ENCODE data around the gene MSH3. TPM values are rescaled to one million over a fixed set of nuclear protein-coding genes. Genes with fewer than 3 reads are reported as not detected.

Gene MSH3
- total RNA-seq, 1 donor from 2014 or later = 15.4 TPM

- H3K27ac ChIP-seq (ENCODE audit: low read depth, low read length) = no peak overlapping the region
- H3K79me2 ChIP-seq (ENCODE audit: insufficient read depth, low read length) = no peaks in the 10 kb centered on the region
- H3K27me3 Mint-ChIP-seq (ENCODE audit: low read depth, unreplicated experiment) = no peaks in the 10 kb centered on the region
- H3K36me3 ChIP-seq (ENCODE audit: insufficient read depth, low read length) = no peaks in the 10 kb centered on the region
- peaks cover 4% of the 10 kb centered on the region for H3K4me1 ChIP-seq (ENCODE audit: insufficient read depth, low read length)
- H3K4me3 ChIP-seq (ENCODE audit: insufficient read depth, low read depth, low read length) = no peak overlapping the region
- H3K36me3 Mint-ChIP-seq (ENCODE audit: low read depth, unreplicated experiment) = peaks cover 4% of the 10 kb centered on the region
- no peaks in the 10 kb centered on the region for H3K9me3 Mint-ChIP-seq (ENCODE audit: unreplicated experiment)
- TF ChIP-seq CTCF (IDR thresholded peaks at IDR 0.05; ENCODE audit: insufficient read depth, low read depth, low read length) = no peak
- no peak for TF ChIP-seq EZH2 (IDR thresholded peaks at IDR 0.05; ENCODE audit: insufficient read depth, low read length)
- peaks cover 10% of the 10 kb centered on the region for H3K4me1 Mint-ChIP-seq (ENCODE audit: low read depth, unreplicated experiment)
- no peak for DNase-seq (ENCODE audit: low read depth)
- H3K9me3 ChIP-seq (ENCODE audit: insufficient read depth, low read depth, low read length) = no peaks in the 10 kb centered on the region
- H4K20me1 ChIP-seq (ENCODE audit: insufficient read depth, low read length) = no peaks in the 10 kb centered on the region
- H3K4me3 Mint-ChIP-seq (ENCODE audit: unreplicated experiment) = no peak overlapping the region
- H3K9ac ChIP-seq (ENCODE audit: low read length) = no peak overlapping the region
- no peak overlapping the region for H3K27ac Mint-ChIP-seq (ENCODE audit: unreplicated experiment)
- H3K4me2 ChIP-seq (ENCODE audit: low read length) = no peak overlapping the region
- no peaks in the 10 kb centered on the region for H3K27me3 ChIP-seq (ENCODE audit: insufficient read depth, low read length)
- H2AFZ ChIP-seq (ENCODE audit: low read depth, low read length) = no peak overlapping the region
- FAIRE-seq = no peak
Observed at GRCh38 chr5:80915716-80916115, 261.3 kb downstream of the MSH3 start.

GRCh38 chr5:80916676-80917075 lies 262.2 kb downstream of the MSH3 start:
- TF ChIP-seq CTCF (IDR thresholded peaks at IDR 0.05; ENCODE audit: insufficient read depth, low read depth, low read length) = no peak
- Mint-ChIP-seq H3K27ac (ENCODE audit: unreplicated experiment) (no peak overlapping the region), H3K4me3 (ENCODE audit: unreplicated experiment) (no peak overlapping the region)

DNA sequence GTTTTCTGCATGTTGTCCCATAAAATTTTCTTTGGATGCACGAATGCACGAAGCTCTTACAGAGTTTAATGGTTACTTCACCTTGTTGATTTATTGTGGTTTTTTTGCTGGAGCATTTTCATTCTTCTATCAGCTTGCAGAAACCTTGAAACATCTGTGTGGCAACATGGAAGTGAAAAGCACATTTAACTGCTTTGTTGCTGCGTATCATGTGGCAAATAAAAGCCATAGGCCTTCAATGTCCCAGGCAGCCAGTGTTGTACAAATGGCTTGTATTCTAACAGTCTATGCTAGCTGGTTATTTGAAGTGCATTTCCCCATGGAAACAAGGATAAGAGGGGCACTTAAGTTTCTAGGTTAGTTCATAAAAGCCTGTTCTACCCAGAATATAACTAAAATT lies 263.2 kb downstream of the MSH3 start:
- DNase-seq (ENCODE audit: low read depth) (no peak), FAIRE-seq (no peak)
- no peak overlapping the region for H3K27ac Mint-ChIP-seq (ENCODE audit: unreplicated experiment)
- no peak overlapping the region for H3K9ac ChIP-seq (ENCODE audit: low read length)
- no peak overlapping the region for H2AFZ ChIP-seq (ENCODE audit: low read depth, low read length)
- TF ChIP-seq EZH2 (IDR thresholded peaks at IDR 0.05; ENCODE audit: insufficient read depth, low read length) (no peak), CTCF (IDR thresholded peaks at IDR 0.05; ENCODE audit: insufficient read depth, low read depth, low read length) (no peak)
- no peak overlapping the region for H3K4me2 ChIP-seq (ENCODE audit: low read length)
- H3K27me3 ChIP-seq (ENCODE audit: insufficient read depth, low read length) = no peaks in the 10 kb centered on the region
- no peaks in the 10 kb centered on the region for H3K79me2 ChIP-seq (ENCODE audit: insufficient read depth, low read length)
- H3K36me3 Mint-ChIP-seq (ENCODE audit: low read depth, unreplicated experiment) = no peaks in the 10 kb centered on the region
- no peaks in the 10 kb centered on the region for H3K36me3 ChIP-seq (ENCODE audit: insufficient read depth, low read length)
- H3K9me3 Mint-ChIP-seq (ENCODE audit: unreplicated experiment) = no peaks in the 10 kb centered on the region
- H3K27me3 Mint-ChIP-seq (ENCODE audit: low read depth, unreplicated experiment) = no peaks in the 10 kb centered on the region
- no peaks in the 10 kb centered on the region for H4K20me1 ChIP-seq (ENCODE audit: insufficient read depth, low read length)
- H3K4me1 Mint-ChIP-seq (ENCODE audit: low read depth, unreplicated experiment) = peaks cover 10% of the 10 kb centered on the region
- H3K4me3 ChIP-seq (ENCODE audit: insufficient read depth, low read depth, low read length) = no peak overlapping the region
- H3K4me3 Mint-ChIP-seq (ENCODE audit: unreplicated experiment) = no peak overlapping the region
- H3K9me3 ChIP-seq (ENCODE audit: insufficient read depth, low read depth, low read length) = no peaks in the 10 kb centered on the region
- H3K4me1 ChIP-seq (ENCODE audit: insufficient read depth, low read length) = peaks cover 4% of the 10 kb centered on the region
- H3K27ac ChIP-seq (ENCODE audit: low read depth, low read length) = no peak overlapping the region

More at GRCh38 chr5:80916676-80917075, 262.2 kb downstream of the MSH3 start:
- Histone ChIP-seq H3K4me2 (ENCODE audit: low read length) (no peak overlapping the region), H4K20me1 (ENCODE audit: insufficient read depth, low read length) (no peaks in the 10 kb centered on the region), H3K27me3 (ENCODE audit: insufficient read depth, low read length) (no peaks in the 10 kb centered on the region), H2AFZ (ENCODE audit: low read depth, low read length) (no peak overlapping the region), H3K4me3 (ENCODE audit: insufficient read depth, low read depth, low read length) (no peak overlapping the region), H3K4me1 (ENCODE audit: insufficient read depth, low read length) (peaks cover 4% of the 10 kb centered on the region), H3K9me3 (ENCODE audit: insufficient read depth, low read depth, low read length) (no peaks in the 10 kb centered on the region), H3K27ac (ENCODE audit: low read depth, low read length) (no peak overlapping the region), H3K79me2 (ENCODE audit: insufficient read depth, low read length) (no peaks in the 10 kb centered on the region), H3K36me3 (ENCODE audit: insufficient read depth, low read length) (no peaks in the 10 kb centered on the region), H3K9ac (ENCODE audit: low read length) (no peak overlapping the region)
- Mint-ChIP-seq H3K36me3 (ENCODE audit: low read depth, unreplicated experiment) (peaks cover 3% of the 10 kb centered on the region), H3K9me3 (ENCODE audit: unreplicated experiment) (no peaks in the 10 kb centered on the region), H3K4me1 (ENCODE audit: low read depth, unreplicated experiment) (peaks cover 10% of the 10 kb centered on the region), H3K27me3 (ENCODE audit: low read depth, unreplicated experiment) (no peaks in the 10 kb centered on the region)
- DNase-seq (ENCODE audit: low read depth) (no peak), FAIRE-seq (no peak)
